ENCODE data around the gene SLC5A9. TPM values are rescaled to one million over a fixed set of nuclear protein-coding genes. Genes with fewer than 3 reads are reported as not detected.
A peak's percentile ranks its signal among the peaks of the same experiment; 100 is the strongest.

The SLC5A9 gene
- total RNA-seq, 1 donor from 2014 or later: not detected

GRCh38 chr1:48235652-48236051 is 13.1 kb downstream of the SLC5A9 start:
- H3K9me3 Mint-ChIP-seq: no peaks in the 10 kb centered on the region
- no peaks in the 10 kb centered on the region for H3K4me1 Mint-ChIP-seq
- DNase-seq (ENCODE audit: low spot score): no peak
- no peak overlapping the region for H3K27ac Mint-ChIP-seq
- Histone ChIP-seq H3K79me2 (ENCODE audit: low read depth) (no peaks in the 10 kb centered on the region), H3K9ac (no peak overlapping the region), H3K36me3 (no peaks in the 10 kb centered on the region), H3K9me3 (ENCODE audit: low read depth) (no peaks in the 10 kb centered on the region), H3F3A (ENCODE audit: low read depth) (no peaks in the 10 kb centered on the region), H3K27ac (no peak overlapping the region), H4K20me1 (ENCODE audit: low read depth) (no peaks in the 10 kb centered on the region), H3K4me3 (no peak overlapping the region), H3K4me2 (no peak overlapping the region), H3K27me3 (no peaks in the 10 kb centered on the region), H3K4me1 (no peaks in the 10 kb centered on the region), H2AFZ (replicated peaks) (no peak overlapping the region)
- TF ChIP-seq EZH2 (IDR thresholded peaks at IDR 0.05) (no peak), CTCF (IDR thresholded peaks at IDR 0.05) (no peak), EZH2phosphoT487 (IDR thresholded peaks at IDR 0.05) (no peak)
- H3K4me3 Mint-ChIP-seq: no peak overlapping the region
- no peaks in the 10 kb centered on the region for H3K27me3 Mint-ChIP-seq (ENCODE audit: insufficient read depth, low read depth)
- no peaks in the 10 kb centered on the region for H3K36me3 Mint-ChIP-seq

GRCh38 chr1:48236716-48237470 is 14.4 kb downstream of the SLC5A9 start:
- H3K36me3 ChIP-seq: no peaks in the 10 kb centered on the region
- no peak for TF ChIP-seq EZH2 (IDR thresholded peaks at IDR 0.05)
- TF ChIP-seq CTCF (IDR thresholded peaks at IDR 0.05): peak; percentile 72
- no peak for TF ChIP-seq EZH2phosphoT487 (IDR thresholded peaks at IDR 0.05)
- no peak overlapping the region for H2AFZ ChIP-seq (replicated peaks)
- H3K4me3 Mint-ChIP-seq: no peak overlapping the region
- no peak overlapping the region for H3K27ac Mint-ChIP-seq
- no peaks in the 10 kb centered on the region for H3K27me3 Mint-ChIP-seq (ENCODE audit: insufficient read depth, low read depth)
- no peak overlapping the region for H3K9ac ChIP-seq
- no peaks in the 10 kb centered on the region for H3K27me3 ChIP-seq
- no peaks in the 10 kb centered on the region for H3K9me3 ChIP-seq (ENCODE audit: low read depth)
- H4K20me1 ChIP-seq (ENCODE audit: low read depth): no peaks in the 10 kb centered on the region
- H3K36me3 Mint-ChIP-seq: no peaks in the 10 kb centered on the region
- DNase-seq (ENCODE audit: low spot score): peak; percentile 57
- H3K4me1 Mint-ChIP-seq: no peaks in the 10 kb centered on the region
- H3K4me3 ChIP-seq: no peak overlapping the region
- no peaks in the 10 kb centered on the region for H3K4me1 ChIP-seq
- H3K4me2 ChIP-seq: no peak overlapping the region
- H3K9me3 Mint-ChIP-seq: no peaks in the 10 kb centered on the region
- H3F3A ChIP-seq (ENCODE audit: low read depth): no peaks in the 10 kb centered on the region
- H3K79me2 ChIP-seq (ENCODE audit: low read depth): no peaks in the 10 kb centered on the region
- H3K27ac ChIP-seq: no peak overlapping the region

- TF ChIP-seq CTCF (IDR thresholded peaks at IDR 0.05) (no peak), EZH2phosphoT487 (IDR thresholded peaks at IDR 0.05) (no peak), EZH2 (IDR thresholded peaks at IDR 0.05) (no peak)
- peaks cover 2% of the 10 kb centered on the region for H3K27me3 Mint-ChIP-seq (ENCODE audit: insufficient read depth, low read depth)
- H3K27ac Mint-ChIP-seq: no peak overlapping the region
- no peak overlapping the region for H3K4me2 ChIP-seq
- no peak overlapping the region for H3K4me3 ChIP-seq
- H3K79me2 ChIP-seq (ENCODE audit: low read depth): no peaks in the 10 kb centered on the region
- H3F3A ChIP-seq (ENCODE audit: low read depth): no peaks in the 10 kb centered on the region
- H3K27ac ChIP-seq: no peak overlapping the region
- no peak overlapping the region for H2AFZ ChIP-seq (replicated peaks)
- no peaks in the 10 kb centered on the region for H3K4me1 ChIP-seq
- H3K9ac ChIP-seq: no peak overlapping the region
- H3K36me3 ChIP-seq: no peaks in the 10 kb centered on the region
- H4K20me1 ChIP-seq (ENCODE audit: low read depth): no peaks in the 10 kb centered on the region
- no peaks in the 10 kb centered on the region for H3K27me3 ChIP-seq
- no peaks in the 10 kb centered on the region for H3K9me3 Mint-ChIP-seq
- H3K9me3 ChIP-seq (ENCODE audit: low read depth): no peaks in the 10 kb centered on the region
- no peaks in the 10 kb centered on the region for H3K36me3 Mint-ChIP-seq
- DNase-seq (ENCODE audit: low spot score): no peak
- no peaks in the 10 kb centered on the region for H3K4me1 Mint-ChIP-seq
- no peak overlapping the region for H3K4me3 Mint-ChIP-seq
Observed at GRCh38 chr1:48242141-48242736, 19.7 kb downstream of the SLC5A9 start.

All from neural progenitor cell (in vitro differentiated cells).